ENCODE results near the gene PRKCH. TPM values are rescaled to one million over a fixed set of nuclear protein-coding genes. Genes with fewer than 3 reads are reported as not detected.
A peak's percentile ranks its signal among the peaks of the same experiment; 100 is the strongest.

Gene PRKCH
- total and polyA plus RNA-seq, 2 experiments from 2014 or later = 7.1 to 11.2 TPM

DNA sequence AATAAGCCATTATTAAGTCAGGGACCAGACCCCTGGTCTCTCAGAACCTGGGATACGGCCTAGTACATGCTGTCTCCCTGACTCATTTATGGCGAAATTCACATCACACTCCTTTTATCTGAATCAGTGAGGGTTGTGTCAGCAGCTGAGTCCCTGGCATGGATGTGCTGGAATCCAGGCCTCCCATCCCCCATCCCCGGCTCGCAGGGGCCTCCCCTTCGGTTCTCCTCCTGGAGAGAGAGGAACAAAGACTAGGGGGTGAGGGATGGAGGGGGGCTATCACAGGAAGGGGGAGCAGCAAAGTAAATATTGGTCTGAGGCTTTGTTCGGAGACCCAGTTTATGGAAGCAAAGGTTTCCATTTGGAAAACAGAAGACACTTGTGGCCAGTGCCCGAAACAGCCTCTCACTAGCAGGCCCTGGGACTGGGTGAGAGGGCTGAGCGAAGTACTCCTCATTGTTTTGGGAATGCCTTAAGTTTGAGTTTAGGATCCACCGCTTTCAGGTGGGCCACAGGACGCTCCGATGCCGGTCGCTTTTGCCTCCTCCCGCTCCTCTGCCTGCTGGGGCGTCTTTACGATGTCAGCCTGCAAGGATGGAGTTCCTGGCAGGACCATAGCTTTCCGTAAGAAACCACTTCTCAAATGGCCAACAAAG, 145.0 kb downstream of the PRKCH start:
- Histone ChIP-seq H4K20me1 (ENCODE audit: insufficient read depth, poor library complexity, severe bottlenecking) (no peaks in the 10 kb centered on the region), H3K27ac (peak overlapping the region; percentile 84)
- 51% methylated on average over 17 of the region's 17 CpGs for WGBS (ENCODE audit: low lambda C conversion rate, missing lambda C conversion rate)

DNA sequence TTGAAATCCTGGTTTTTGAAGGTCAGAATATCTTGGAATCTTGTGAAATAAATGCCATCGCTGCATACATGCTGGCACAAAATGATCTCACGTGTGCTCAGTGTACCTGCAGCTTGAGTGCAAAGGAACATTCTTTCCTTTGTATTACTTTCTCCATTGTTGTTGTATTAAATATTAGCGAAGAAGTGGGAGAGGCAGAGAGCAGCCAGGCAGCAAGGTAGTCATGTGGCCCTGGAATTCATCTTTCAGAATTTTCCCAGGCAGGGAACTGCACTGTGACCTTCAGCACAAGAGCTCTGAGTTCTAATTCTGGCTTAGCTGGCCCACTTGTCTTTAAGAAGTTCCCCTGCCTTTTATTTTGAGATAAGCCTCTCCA, 145.5 kb downstream of the PRKCH start:
- H2AFZ ChIP-seq = no peak overlapping the region
- no peaks in the 10 kb centered on the region for H3K36me3 ChIP-seq (replicated peaks; ENCODE audit: insufficient read depth, low read depth)
- peaks cover 48% of the 10 kb centered on the region for H3K4me1 ChIP-seq (ENCODE audit: insufficient read depth)
- peaks cover 5% of the 10 kb centered on the region for H3K9me3 ChIP-seq (ENCODE audit: low read depth)
- H3K27ac ChIP-seq = peak overlapping the region; percentile 82
- no peak for DNase-seq (ENCODE audit: low spot score)
- WGBS (ENCODE audit: low lambda C conversion rate, missing lambda C conversion rate) = 86% methylated on average over 3 of the region's 3 CpGs
- TF ChIP-seq, protein P1, sequence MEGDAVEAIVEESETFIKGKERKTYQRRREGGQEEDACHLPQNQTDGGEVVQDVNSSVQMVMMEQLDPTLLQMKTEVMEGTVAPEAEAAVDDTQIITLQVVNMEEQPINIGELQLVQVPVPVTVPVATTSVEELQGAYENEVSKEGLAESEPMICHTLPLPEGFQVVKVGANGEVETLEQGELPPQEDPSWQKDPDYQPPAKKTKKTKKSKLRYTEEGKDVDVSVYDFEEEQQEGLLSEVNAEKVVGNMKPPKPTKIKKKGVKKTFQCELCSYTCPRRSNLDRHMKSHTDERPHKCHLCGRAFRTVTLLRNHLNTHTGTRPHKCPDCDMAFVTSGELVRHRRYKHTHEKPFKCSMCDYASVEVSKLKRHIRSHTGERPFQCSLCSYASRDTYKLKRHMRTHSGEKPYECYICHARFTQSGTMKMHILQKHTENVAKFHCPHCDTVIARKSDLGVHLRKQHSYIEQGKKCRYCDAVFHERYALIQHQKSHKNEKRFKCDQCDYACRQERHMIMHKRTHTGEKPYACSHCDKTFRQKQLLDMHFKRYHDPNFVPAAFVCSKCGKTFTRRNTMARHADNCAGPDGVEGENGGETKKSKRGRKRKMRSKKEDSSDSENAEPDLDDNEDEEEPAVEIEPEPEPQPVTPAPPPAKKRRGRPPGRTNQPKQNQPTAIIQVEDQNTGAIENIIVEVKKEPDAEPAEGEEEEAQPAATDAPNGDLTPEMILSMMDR (IDR thresholded peaks at IDR 0.05; ENCODE audit: poor library complexity) = no peak
- TF ChIP-seq EZH2phosphoT487 (IDR thresholded peaks at IDR 0.05; ENCODE audit: low read depth, severe bottlenecking, unreplicated experiment) (no peak), EZH2 (IDR thresholded peaks at IDR 0.05; ENCODE audit: borderline replicate concordance) (no peak)
- H3K79me2 ChIP-seq = no peaks in the 10 kb centered on the region
- H3K27me3 ChIP-seq = no peaks in the 10 kb centered on the region
- H4K20me1 ChIP-seq (ENCODE audit: insufficient read depth, poor library complexity, severe bottlenecking) = no peaks in the 10 kb centered on the region
- H3K4me3 ChIP-seq = no peak overlapping the region
- H3K9me2 ChIP-seq (replicated peaks; ENCODE audit: insufficient read depth) = no peaks in the 10 kb centered on the region
- H3K4me2 ChIP-seq = peak overlapping the region; percentile 34

More for the DNA sequence above, 145.0 kb downstream of the PRKCH start:
- Histone ChIP-seq H3K4me1 (ENCODE audit: insufficient read depth) (peaks cover 42% of the 10 kb centered on the region), H3K9me3 (ENCODE audit: low read depth) (peaks cover 5% of the 10 kb centered on the region), H2AFZ (no peak overlapping the region), H3K4me2 (peak overlapping the region; percentile 34), H3K79me2 (no peaks in the 10 kb centered on the region), H3K27me3 (no peaks in the 10 kb centered on the region), H3K4me3 (no peak overlapping the region), H3K36me3 (replicated peaks; ENCODE audit: insufficient read depth, low read depth) (no peaks in the 10 kb centered on the region), H3K9me2 (replicated peaks; ENCODE audit: insufficient read depth) (no peaks in the 10 kb centered on the region)
- DNase-seq (ENCODE audit: low spot score) = peak; percentile 71
- TF ChIP-seq, protein P1 (IDR thresholded peaks at IDR 0.05; ENCODE audit: poor library complexity) = no peak
- TF ChIP-seq EZH2 (IDR thresholded peaks at IDR 0.05; ENCODE audit: borderline replicate concordance) = no peak
- no peak for TF ChIP-seq EZH2phosphoT487 (IDR thresholded peaks at IDR 0.05; ENCODE audit: low read depth, severe bottlenecking, unreplicated experiment)

DNA sequence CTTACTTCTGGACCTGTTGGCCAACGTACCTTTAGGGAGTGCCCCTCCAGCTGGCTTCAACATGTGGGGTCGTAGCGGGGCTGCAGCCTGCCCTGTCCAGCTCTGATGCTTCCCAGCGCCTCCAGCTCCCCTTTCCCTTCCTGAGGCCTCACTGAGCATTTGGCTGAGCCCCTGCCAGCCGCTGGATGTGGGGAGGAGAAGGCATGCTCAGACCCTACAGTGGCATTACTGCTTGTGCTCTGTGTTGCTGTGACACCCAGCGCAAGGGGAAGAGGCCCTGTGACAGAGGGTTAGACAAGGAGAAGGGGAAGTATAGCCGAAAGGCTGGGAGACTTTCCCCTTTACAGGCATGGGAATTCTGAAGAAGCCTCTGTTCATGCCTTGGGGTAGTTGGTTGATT, 145.9 kb downstream of the PRKCH start:
- Histone ChIP-seq H3K9me2 (replicated peaks; ENCODE audit: insufficient read depth) (no peaks in the 10 kb centered on the region), H3K9me3 (ENCODE audit: low read depth) (peaks cover 5% of the 10 kb centered on the region), H3K36me3 (replicated peaks; ENCODE audit: insufficient read depth, low read depth) (no peaks in the 10 kb centered on the region), H3K79me2 (no peaks in the 10 kb centered on the region), H3K27me3 (no peaks in the 10 kb centered on the region), H4K20me1 (ENCODE audit: insufficient read depth, poor library complexity, severe bottlenecking) (no peaks in the 10 kb centered on the region), H3K4me1 (ENCODE audit: insufficient read depth) (peaks cover 46% of the 10 kb centered on the region), H3K4me2 (no peak overlapping the region), H2AFZ (no peak overlapping the region), H3K4me3 (no peak overlapping the region), H3K27ac (no peak overlapping the region)
- WGBS (ENCODE audit: low lambda C conversion rate, missing lambda C conversion rate) = 90% methylated on average over 7 of the region's 7 CpGs
- DNase-seq (ENCODE audit: low spot score) = no peak
- TF ChIP-seq EZH2phosphoT487 (IDR thresholded peaks at IDR 0.05; ENCODE audit: low read depth, severe bottlenecking, unreplicated experiment) = no peak
- TF ChIP-seq, protein P1 (IDR thresholded peaks at IDR 0.05; ENCODE audit: poor library complexity) = no peak
- no peak for TF ChIP-seq EZH2 (IDR thresholded peaks at IDR 0.05; ENCODE audit: borderline replicate concordance)

Measured in hepatocyte (in vitro differentiated cells).